Measurements from ENCODE around the gene PLA2G1B. TPM values are rescaled to one million over a fixed set of nuclear protein-coding genes. Genes with fewer than 3 reads are reported as not detected.

PLA2G1B gene
- total and polyA plus RNA-seq, 2 of the 13 experiments (the other 11 are each of a cell fraction or from before 2014, with no cell fraction given): 0.33 to 1.4 TPM

GRCh38 chr12:120292661-120293531, 34.7 kb downstream of the PLA2G1B start, which contains the start of gene RNU4-1 (continued):
- TF ChIP-seq EP300 (IDR thresholded peaks at IDR 0.05; ENCODE audit: low read depth in 2 of 2, low read length in 2 of 2): peak in 1 of 2 experiments; percentile 63; a peak in 2 of 4 replicates
- TF ChIP-seq EP300 (CRISPR knock-in tag; IDR thresholded peaks at IDR 0.05; ENCODE audit: borderline replicate concordance): no peak; the same call in 1 of the 2 replicates
- TF ChIP-seq, protein P1, sequence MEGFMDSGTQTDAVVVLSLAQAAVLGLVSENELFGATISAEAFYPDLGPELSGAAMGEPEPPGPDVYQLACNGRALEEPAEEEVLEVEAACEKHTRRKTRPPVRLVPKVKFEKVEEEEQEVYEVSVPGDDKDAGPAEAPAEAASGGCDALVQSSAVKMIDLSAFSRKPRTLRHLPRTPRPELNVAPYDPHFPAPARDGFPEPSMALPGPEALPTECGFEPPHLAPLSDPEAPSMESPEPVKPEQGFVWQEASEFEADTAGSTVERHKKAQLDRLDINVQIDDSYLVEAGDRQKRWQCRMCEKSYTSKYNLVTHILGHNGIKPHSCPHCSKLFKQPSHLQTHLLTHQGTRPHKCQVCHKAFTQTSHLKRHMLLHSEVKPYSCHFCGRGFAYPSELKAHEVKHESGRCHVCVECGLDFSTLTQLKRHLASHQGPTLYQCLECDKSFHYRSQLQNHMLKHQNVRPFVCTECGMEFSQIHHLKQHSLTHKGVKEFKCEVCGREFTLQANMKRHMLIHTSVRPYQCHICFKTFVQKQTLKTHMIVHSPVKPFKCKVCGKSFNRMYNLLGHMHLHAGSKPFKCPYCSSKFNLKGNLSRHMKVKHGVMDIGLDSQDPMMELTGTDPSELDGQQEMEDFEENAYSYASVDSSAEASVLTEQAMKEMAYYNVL (CRISPR knock-in tag; IDR thresholded peaks at IDR 0.05; ENCODE audit: borderline replicate concordance): 0 out of 2 replicates have a peak, but pooled peaks have one; percentile 20
- no peak for TF ChIP-seq GFI1 (CRISPR knock-in tag; IDR thresholded peaks at IDR 0.05; ENCODE audit: borderline replicate concordance)
- TF ChIP-seq, protein P2, sequence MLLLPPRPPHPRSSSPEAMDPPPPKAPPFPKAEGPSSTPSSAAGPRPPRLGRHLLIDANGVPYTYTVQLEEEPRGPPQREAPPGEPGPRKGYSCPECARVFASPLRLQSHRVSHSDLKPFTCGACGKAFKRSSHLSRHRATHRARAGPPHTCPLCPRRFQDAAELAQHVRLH (CRISPR knock-in tag; IDR thresholded peaks at IDR 0.05; ENCODE audit: borderline replicate concordance, low read depth): peak; percentile 67; the same call in 1 of the 2 replicates
- no peak for TF ChIP-seq HNRNPUL1 (IDR thresholded peaks at IDR 0.05; ENCODE audit: low read depth, low read length)
- no peak; the same call in 1 of the 2 replicates for TF ChIP-seq KDM4B (CRISPR knock-in tag; IDR thresholded peaks at IDR 0.05)
- TF ChIP-seq ZBTB26 (CRISPR knock-in tag; IDR thresholded peaks at IDR 0.05; ENCODE audit: borderline replicate concordance): no peak
- peak; percentile 99 to 100 for TF ChIP-seq POLR2A (IDR thresholded peaks at IDR 0.05; ENCODE audit: insufficient read depth in 1 of 2, low read depth in 2 of 2, low read length in 2 of 2)
- TF ChIP-seq CBX2 (IDR thresholded peaks at IDR 0.05; ENCODE audit: low read depth, low read length): no peak
- no peak for TF ChIP-seq CBX2 (CRISPR knock-in tag; IDR thresholded peaks at IDR 0.05; ENCODE audit: low read depth)
- TF ChIP-seq AGO2 (optimal IDR thresholded peaks at IDR 0.05; ENCODE audit: low read depth, low read length): no peak
- no peak for TF ChIP-seq ZBTB38 (CRISPR knock-in tag; IDR thresholded peaks at IDR 0.05)
- TF ChIP-seq TFAP4 (IDR thresholded peaks at IDR 0.05; ENCODE audit: borderline replicate concordance, low read depth): peak; percentile 85; the same call in 1 of the 2 replicates
- TF ChIP-seq STAG1 (CRISPR knock-in tag; IDR thresholded peaks at IDR 0.05): 0 out of 2 replicates have a peak, but pooled peaks have one; percentile 1
- TF ChIP-seq ZNF281 (CRISPR knock-in tag; IDR thresholded peaks at IDR 0.05; ENCODE audit: borderline replicate concordance): no peak
- TF ChIP-seq, protein P3, sequence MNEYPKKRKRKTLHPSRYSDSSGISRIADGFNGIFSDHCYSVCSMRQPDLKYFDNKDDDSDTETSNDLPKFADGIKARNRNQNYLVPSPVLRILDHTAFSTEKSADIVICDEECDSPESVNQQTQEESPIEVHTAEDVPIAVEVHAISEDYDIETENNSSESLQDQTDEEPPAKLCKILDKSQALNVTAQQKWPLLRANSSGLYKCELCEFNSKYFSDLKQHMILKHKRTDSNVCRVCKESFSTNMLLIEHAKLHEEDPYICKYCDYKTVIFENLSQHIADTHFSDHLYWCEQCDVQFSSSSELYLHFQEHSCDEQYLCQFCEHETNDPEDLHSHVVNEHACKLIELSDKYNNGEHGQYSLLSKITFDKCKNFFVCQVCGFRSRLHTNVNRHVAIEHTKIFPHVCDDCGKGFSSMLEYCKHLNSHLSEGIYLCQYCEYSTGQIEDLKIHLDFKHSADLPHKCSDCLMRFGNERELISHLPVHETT (CRISPR knock-in tag; conservative IDR thresholded peaks at IDR 0.05): peak; percentile 84
- no peak; the same call in 1 of the 2 replicates for TF ChIP-seq ETS1 (CRISPR knock-in tag; IDR thresholded peaks at IDR 0.05)
